GM18507 (cell line): ENCODE data around the gene PFDN5.
"Not testable (repeated sequence)": the region's sequence is repeated elsewhere in the genome, so short reads cannot be mapped to it uniquely, and the experiment has no call there.

Experiments used
- DNase-seq: peaks from one replicate; pipeline ENCODE4 v3.0.0; 2011; ENCODE audit warnings: low read depth; ENCODE audit not compliant: insufficient read length; ENCODE audit errors: extremely low spot score
- FAIRE-seq: peaks from 2 replicates; lab custom pipeline; 2011; peaks lifted over from hg19 to GRCh38; lab: Jason Lieb, UNC

PFDN5 gene

DNA sequence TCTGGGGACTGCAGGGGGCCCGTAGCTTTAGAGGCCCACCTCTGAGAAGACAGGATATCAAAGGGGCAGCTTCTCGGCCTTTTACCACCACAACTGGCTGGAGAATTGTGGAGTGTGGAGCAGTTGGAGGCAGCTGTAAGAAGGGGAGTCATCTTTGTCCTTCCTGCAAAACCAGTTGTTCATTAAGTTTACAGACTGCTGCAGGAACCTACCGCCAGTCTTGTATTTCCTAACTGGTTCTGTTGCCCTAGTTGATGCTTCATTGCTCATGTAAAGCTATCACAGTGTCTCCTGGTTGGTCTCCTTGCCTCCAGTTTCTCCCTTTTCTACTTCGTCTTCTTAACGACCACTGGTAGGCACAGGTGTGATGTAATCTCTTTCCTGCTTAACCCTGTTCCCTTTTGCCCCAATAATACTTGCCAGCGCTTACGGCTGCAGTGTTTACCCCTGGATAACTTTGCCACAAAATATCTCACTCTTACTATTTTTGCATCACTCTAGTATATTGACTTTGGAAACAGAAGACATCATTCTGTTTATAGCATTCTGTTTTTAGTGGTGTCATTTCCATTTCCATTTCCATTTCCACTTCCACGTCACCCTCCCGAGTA is 15.3 kb upstream of the PFDN5 start:
- no peak for FAIRE-seq

DNA sequence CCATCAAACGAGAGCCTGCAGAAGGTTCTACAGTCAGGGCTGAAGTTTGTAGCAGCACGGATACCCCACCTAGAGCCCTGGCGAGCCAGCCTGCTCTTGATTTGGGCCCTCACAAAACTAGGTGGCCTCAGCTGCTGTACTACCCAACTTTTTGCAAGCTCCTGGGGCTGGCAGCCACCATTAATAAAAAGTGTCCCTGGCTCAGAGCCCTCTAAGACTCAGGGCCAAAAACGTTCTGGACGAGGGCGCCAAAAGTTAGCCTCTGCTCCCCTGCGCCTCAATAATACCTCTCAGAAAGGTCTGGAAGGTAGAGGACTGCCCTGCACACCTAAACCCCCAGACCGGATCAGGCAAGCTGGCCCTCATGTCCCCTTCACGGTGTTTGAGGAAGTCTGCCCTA is 8.9 kb upstream of the PFDN5 start:
- DNase-seq (no peak), FAIRE-seq (no peak)

More for the DNA sequence above, 15.3 kb upstream of the PFDN5 start:
- no peak for DNase-seq

DNA sequence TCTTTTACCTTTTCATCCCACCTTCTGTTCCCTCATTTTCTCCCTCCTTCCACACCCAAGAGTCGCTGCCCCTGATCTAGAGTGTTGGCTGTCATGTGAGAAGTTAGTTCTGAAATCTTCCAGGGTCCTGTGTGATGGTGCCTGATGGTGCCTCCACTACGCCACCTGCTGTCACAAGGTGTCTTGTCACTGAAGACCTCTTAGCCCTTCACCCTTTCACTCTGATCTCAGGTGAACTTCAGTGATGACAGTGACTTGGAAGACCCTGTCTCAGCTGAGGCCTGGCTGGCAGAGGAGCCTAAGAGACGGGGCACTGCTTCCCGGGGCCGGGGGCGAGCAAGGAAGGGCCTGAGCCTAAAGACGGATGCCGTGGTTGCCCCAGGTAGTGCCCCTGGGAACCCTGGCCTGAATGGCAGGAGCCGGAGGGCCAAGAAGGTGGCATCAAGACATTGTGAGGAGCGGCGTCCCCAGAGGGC is 7.6 kb upstream of the PFDN5 start:
- DNase-seq, result peak; percentile 46
- FAIRE-seq, result peak; percentile 86

DNA sequence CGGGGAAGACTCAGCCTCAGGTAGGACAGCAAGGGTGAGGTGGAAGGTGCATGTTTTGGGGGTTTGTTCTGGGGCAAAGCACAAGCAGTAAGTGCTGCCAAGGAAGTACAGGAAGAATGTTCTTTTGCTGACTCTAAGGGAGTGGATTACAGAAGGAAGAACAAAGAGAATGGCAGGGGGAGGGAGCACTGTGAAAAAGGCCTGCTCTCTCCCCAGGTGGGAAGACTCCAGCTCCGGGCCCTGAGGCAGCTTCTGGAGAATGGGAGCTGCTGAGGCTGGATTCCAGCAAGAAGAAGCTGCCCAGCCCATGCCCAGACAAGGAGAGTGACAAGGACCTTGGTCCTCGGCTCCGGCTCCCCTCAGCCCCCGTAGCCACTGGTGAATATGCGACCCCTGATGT is 7.0 kb upstream of the PFDN5 start:
- DNase-seq (no peak), FAIRE-seq (no peak)

DNA sequence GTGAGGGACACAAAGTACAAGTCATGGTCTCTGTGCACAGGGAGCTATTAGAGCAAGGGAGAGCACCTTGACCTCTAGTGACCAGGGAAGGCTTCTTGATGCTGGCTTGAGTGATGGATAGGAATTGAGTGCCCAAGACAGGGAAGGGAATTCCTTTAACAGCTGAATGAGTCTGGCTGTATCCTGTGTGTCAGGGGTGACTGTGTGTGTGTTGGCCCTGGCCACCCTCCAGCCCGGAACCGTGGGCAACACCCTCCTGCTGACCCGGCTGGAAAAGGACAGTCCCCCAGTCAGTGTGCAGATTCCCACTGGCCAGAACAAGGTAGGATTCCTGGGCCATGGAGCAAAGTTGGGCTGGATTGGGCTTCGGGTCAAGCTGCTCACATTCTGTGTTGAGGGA is 5.5 kb upstream of the PFDN5 start:
- DNase-seq (no peak), FAIRE-seq (no peak)

DNA sequence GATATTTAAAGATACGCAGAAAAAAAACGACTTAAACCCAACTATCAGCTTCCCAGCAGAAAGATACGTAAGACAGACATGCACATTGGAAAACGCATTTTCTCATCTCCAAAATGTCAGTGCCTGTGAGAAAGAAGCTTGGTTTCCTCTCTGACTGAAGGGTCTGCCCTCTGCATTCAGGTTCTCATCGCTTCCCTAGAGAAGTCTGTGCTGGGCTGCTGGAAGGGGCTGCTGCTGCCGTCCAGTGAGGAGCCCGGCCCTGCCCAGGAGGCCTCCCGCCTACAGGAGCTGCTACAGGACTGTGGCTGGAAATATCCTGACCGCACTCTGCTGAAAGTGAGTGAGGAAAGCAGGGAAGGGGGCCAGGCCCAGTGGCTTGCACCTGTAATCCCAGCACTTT is 4.7 kb upstream of the PFDN5 start:
- no peak for DNase-seq

DNA sequence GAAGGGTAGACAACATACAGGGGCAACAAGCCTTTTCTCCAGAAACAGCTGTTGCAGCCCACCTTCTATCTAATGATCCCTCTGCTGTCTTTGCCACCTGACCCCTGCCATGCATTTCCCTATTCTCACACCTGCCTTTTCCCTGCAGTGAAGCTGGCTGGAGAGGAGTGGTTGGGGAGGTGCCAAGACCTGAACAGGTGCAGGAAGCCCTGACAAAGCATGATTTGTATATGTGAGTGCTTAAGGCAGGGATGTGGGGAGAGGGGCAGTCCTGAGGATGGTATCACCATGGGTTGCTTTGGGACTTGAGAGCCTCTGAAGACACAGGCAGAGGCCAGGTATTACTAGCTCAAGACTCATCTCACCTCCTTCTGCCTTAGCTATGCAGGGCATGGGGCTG is 2.9 kb upstream of the PFDN5 start:
- FAIRE-seq (no peak), DNase-seq (no peak)

More for the DNA sequence above, 4.7 kb upstream of the PFDN5 start:
- FAIRE-seq, result no peak

DNA sequence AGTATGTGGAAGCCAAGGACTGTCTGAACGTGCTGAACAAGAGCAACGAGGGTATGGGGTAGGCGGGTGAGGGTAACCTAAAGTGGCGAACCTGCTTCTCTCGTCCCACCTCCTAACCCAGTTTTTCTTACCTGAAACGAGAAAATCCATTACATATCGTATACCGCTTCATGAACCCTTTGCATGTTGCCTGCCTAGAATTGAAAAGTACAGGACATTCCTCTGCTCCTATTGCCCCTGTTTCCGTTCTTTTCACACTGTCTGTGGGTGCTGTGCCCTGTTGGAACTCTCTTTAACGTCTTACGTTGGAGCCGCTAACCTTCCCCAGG is 513 bp downstream of the PFDN5 start:
- DNase-seq (no peak), FAIRE-seq (no peak)

DNA sequence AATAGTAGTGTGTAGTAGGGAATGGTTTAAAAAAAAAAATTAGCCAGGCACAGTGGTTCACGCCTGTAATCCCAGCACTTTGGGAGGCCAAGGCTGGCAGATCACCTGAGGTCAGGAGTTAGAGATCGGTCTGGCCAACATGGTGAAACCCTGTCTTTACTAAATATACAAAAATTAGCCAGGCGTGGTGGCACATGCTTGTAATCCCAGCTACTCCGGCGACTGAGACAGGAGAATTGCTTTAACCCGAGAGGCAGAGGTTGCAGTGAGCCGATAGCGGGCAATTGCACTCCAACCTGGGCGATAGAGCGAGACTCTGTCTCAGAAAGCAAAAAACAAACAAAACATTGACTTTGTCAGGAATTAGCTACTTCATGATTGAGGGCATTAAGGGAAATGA is 1.8 kb downstream of the PFDN5 start:
- FAIRE-seq, DNase-seq: not testable (repeated sequence)

DNA sequence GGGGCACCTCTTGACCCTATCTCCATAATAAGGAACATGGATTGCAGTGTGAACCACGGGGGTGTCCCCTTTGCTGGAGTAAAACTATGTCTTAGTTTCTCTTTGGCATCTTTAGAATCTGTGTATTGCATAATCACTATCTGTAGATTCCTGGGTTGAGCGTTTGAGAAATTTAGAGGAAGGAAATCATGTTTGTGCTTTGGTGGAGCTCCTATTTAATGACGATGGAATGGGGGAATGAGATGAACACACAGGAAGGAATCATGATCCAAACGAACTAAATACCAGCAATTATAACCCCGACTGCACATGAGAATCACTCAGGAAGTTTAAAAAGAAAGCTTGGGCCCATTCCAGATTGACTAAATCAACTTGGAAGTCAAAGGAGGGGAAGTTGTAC is 2.8 kb downstream of the PFDN5 start:
- FAIRE-seq, result no peak
- no peak for DNase-seq

DNA sequence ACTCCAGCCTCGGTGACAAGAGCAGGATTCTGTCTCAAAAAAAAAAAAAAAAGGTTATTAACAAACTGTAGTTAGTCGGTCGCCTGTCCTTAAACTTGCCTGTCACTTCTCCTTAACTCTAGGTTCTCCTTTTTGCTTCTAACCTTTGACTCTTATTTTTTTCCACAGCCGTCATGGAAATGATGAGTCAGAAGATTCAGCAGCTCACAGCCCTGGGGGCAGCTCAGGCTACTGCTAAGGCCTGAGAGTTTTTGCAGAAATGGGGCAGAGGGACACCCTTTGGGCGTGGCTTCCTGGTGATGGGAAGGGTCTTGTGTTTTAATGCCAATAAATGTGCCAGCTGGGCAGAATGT is 3.7 kb downstream of the PFDN5 start:
- no peak for DNase-seq
- no peak for FAIRE-seq

DNA sequence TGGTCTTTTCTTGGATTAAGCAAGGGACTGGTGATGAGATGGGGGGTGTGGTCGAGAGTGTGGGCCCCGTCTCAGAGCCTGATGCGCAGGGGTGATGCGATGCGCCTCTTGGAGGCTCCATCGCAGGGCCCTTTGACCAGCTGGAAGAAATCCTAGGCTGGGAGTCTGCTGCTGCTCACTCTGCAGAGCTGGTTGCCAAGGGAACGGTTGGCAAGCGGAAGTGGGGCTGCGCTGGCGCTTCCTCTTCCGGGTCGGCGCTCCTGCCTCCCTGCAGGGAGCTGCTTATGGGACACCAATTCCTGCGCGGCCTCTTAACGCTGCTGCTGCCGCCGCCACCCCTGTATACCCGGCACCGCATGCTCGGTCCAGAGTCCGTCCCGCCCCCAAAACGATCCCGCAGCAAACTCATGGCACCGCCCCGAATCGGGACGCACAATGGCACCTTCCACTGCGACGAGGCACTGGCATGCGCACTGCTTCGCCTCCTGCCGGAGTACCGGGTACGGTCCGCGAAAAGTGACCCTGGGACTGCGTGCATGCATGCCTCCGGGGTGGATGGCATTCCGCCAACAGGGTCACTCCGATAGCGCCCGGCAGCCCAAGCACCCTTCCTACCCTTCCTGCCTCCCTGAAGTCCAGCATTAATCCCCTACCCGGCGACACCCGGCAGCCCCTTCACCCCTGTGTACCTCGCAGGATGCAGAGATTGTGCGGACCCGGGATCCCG is 4.3 kb downstream of the PFDN5 start, which contains the start of gene MYG1:
TSS of gene MYG1 (plus strand) at position 242 of the 727 bp plus-strand sequence. CDS start at position 285, 43 bp downstream.
- peak; percentile 79 for DNase-seq
- peak; percentile 79 for FAIRE-seq

DNA sequence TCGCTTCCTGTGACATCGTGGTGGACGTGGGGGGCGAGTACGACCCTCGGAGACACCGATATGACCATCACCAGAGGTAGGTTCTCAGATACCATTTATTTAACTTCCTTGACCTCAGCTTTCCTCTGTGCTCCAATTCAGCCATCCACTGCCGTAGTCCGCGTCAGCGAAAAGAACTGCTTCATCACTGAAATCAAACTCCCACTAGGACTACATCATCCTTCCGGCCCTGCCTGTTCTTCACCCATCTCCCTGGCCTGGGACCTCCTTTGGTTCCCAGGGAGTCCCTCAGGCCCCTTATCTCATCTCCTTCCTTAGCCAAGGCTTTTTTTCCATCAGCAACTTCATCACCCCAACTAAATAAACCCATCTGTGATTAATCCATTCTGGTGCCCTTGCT is 4.8 kb downstream of the PFDN5 start:
- FAIRE-seq (no peak), DNase-seq (no peak)

DNA sequence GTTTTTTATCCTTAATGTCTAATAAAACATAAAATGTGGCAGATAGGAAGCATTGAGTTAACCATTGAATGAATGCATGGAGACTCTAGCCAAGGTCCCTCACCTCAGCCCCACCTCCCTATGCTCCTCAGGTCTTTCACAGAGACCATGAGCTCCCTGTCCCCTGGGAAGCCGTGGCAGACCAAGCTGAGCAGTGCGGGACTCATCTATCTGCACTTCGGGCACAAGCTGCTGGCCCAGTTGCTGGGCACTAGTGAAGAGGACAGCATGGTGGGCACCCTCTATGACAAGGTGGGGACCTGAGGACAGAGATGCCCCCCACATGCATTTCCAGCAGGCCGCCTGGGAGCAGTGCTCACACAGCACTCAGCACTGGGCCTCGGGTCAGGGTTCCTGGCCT is 7.6 kb downstream of the PFDN5 start:
- no peak for FAIRE-seq

DNA sequence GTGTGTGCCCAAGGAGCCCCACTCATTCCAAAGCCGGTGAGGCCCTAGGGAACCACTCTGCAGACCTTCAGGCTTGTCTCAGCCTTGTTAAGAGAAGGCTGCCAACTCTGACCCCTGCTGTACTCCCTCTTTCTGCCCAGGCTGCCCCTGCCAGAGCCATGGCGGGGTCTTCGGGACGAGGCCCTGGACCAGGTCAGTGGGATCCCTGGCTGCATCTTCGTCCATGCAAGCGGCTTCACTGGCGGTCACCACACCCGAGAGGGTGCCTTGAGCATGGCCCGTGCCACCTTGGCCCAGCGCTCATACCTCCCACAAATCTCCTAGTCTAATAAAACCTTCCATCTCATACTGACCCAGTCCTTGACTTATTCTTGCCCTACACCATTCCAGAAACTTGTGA is 11.5 kb downstream of the PFDN5 start:
- no peak for FAIRE-seq
- no peak for DNase-seq

More for the DNA sequence above, 7.6 kb downstream of the PFDN5 start:
- DNase-seq, result no peak

DNA sequence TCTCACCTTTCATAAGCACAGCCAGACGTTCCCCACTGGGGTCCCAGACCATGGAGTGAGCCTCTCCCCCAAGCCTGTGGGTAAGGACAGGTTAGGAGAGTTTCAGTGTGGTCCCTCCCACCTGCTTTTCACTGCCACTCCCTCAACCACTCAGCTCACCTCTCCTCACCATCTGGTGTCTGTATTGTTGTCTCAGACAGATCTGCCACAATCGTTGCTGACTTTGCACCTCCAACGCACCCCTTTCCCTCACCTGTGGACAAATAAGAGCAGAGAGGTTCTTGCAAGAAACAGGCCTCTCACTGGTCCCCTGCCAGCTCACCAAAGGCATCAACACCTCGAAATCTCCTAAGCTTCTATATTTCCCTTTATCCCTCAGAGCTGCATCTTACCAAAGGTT is 12.9 kb downstream of the PFDN5 start:
- DNase-seq (no peak), FAIRE-seq (no peak)

DNA sequence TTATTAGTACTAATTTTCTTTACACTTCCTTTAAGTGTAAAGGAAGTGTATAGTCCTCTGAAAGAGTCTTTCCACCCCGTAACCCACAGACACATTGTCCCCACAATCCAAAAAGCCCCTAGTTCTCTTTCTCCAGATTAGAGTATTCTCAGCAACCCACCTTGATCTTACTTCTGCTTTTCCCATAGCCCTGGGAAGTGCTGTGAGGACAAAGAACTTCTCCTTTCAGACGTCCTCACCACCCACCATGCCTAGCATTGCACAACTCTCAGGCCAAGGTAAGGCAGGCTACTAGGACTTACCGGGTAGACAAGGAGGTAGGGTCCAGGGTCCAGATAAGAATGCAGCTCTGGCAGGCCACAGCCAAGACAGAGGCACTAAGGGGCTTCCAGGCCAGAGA is 18.7 kb downstream of the PFDN5 start:
- DNase-seq (no peak), FAIRE-seq (no peak)

DNA sequence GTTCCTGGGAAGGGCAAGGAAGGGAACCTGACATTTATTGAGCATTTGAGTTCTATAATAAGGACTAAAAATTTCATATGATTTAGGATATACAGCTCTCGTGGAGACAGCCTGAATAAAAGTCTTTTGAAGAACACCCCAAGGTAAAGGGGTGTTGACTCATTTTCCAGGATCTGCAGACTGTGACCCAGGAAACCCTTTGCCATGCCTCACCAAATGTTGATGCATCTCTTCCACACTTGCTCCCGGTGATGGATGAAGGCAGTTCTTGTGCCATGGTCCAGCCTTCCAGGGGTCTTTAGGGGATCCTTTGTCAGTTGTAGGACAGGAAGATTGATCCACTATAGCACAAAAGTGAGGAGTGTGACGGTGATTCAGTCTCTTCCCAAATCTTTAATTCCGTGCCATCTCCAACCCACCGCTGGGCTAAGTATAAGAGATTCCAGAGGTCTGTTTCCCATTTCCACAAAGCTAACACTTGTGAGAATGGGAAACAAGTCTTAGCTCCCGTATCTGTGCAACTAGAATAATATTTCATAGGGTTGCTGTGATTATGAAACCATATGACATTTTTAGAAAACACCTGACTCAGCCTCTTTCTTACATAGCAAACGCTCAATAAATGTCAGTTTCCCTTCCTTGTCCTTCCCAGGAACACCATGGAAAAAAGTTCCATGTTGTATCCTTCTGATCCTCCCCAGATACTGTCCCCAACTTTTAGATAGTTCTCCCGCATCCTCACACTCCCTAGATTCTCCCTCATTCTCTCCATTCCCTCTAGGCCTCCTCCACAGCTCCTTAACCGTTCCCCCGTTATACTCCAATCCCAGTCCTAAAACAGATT is 25.2 kb downstream of the PFDN5 start:
- FAIRE-seq (no peak), DNase-seq (no peak)

DNA sequence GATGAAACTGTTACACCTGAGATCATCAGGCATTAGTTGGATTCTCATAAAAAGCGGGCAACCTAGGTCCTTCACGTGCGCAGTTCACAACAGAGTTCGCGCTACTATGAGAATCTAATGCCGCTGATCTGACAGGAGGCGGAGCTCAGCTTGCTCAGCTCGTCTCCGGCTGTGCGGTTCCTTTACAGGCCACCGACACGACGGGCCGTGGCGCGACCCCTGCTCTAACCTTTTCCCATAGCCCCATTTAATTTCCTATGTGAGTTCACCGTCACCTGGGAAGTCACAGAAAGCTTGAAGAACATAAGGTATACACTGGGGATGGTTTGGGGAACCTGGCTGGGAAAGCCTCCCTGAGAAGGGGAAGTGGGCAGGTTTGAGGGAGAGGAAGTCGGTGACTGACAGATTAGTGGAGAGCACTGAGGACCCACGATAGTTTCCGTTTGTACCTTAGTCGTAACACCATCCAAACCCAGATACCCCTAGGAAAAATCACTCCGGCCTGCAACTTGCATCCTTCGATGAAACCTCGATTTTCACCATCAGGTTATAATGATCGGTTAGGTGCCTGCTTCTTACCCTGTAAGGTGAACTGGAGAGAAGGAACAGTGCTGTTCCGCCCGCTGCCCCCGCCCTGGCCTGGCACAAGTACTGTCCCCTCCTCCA is 28.9 kb downstream of the PFDN5 start:
- FAIRE-seq, result peak; percentile 84
- DNase-seq, result peak; percentile 40
